GM12878 (cell line): Measurements from ENCODE around the gene MIEF1. TPM values are rescaled to one million over a fixed set of nuclear protein-coding genes. Genes with fewer than 3 reads are reported as not detected.

Source experiments
- ATAC-seq: fragments of 200-7000 bp; cut with Tn5 transposase; 3 replicates; pipeline ENCODE4 v1.9.1; 2020; ENCODE audit warnings: mild to moderate bottlenecking, moderate library complexity
- BruUV-seq: library from RNA; stranded (reverse); fragments of 400-500 nt; replicated peaks from 2 replicates; lab custom pipeline; 2021; lab: Mats Ljungman, UMichigan
- CTCF ChIA-PET: fragments of 300-600 bp; sonication (Branson Sonifier 250); formaldehyde crosslinking; extraction: SDS; loops from one replicate; lab custom pipeline; 2021; ENCODE audit warnings: inconsistent platforms; lab: Yijun Ruan, JAX
- POLR2A ChIA-PET: fragments of 350-600 bp; formaldehyde crosslinking; extraction: SDS; loops from one replicate; lab custom pipeline; 2021; ENCODE audit warnings: inconsistent platforms; lab: Charles Lee
- RAD21 ChIA-PET: fragments of 300-600 bp; sonication (Branson Sonifier 250); formaldehyde crosslinking; loops from one replicate; lab custom pipeline; 2023; ENCODE audit warnings: antibody characterized with exemption; ENCODE audit not compliant: unreplicated experiment; lab: Charles Lee
- SMC1A ChIA-PET: fragments of 300-600 bp; sonication (Branson Sonifier 250); formaldehyde crosslinking; loops from one replicate; lab custom pipeline; 2023; ENCODE audit not compliant: unreplicated experiment, uncharacterized antibody; lab: Charles Lee
- DNase-seq: peaks from one replicate; pipeline ENCODE4 v3.0.0-alpha.2; 2011; ENCODE audit warnings: low read depth, low spot score
- FAIRE-seq: peaks from 3 replicates; lab custom pipeline; 2011; peaks lifted over from hg19 to GRCh38; lab: Jason Lieb, UNC
- H2AFZ ChIP-seq: 2 replicates; pipeline ENCODE4 v1.6.0; 2011; ENCODE audit warnings: low read depth, low read length, control low read depth; ENCODE audit not compliant: control insufficient read depth
- H3K27ac ChIP-seq: 2 replicates; pipeline ENCODE4 v1.5.1; 2011; ENCODE audit warnings: control low read depth; ENCODE audit not compliant: control insufficient read depth, insufficient read depth
- H3K27me3 ChIP-seq, 2 experiments: replicated peaks in 1 of 2; 2 replicates each; pipeline versions ENCODE4 v1.6.0 to v1.6.1; 2011; ENCODE audit warnings: low read length in 1 of 2; ENCODE audit not compliant: control insufficient read depth in 2 of 2, insufficient read depth in 2 of 2
- H3K36me3 ChIP-seq, 2 experiments: 2 replicates each; pipeline ENCODE4 v1.5.1; 2011; ENCODE audit warnings: low read length in 1 of 2; ENCODE audit not compliant: control insufficient read depth in 2 of 2, insufficient read depth in 2 of 2
- H3K4me1 ChIP-seq: 2 replicates; pipeline ENCODE4 v1.6.1; 2011; ENCODE audit warnings: mild to moderate bottlenecking, low read length, moderate library complexity, mixed read lengths; ENCODE audit not compliant: control insufficient read depth, insufficient read depth
- H3K4me2 ChIP-seq: 2 replicates; pipeline ENCODE4 v1.6.0; 2011; ENCODE audit warnings: control low read depth; ENCODE audit not compliant: control insufficient read depth, insufficient read depth
- H3K4me3 ChIP-seq: fragments of 200-600 bp; sonication (generic); 2 replicates; pipeline ENCODE4 v1.5.1; 2016
- H3K79me2 ChIP-seq: 2 replicates; pipeline ENCODE4 v1.6.0; 2011; ENCODE audit warnings: low read length; ENCODE audit not compliant: control insufficient read depth, insufficient read depth
- H3K9ac ChIP-seq: 2 replicates; pipeline ENCODE4 v1.8.0; 2011; ENCODE audit warnings: low read length, control low read depth, mixed read lengths; ENCODE audit not compliant: control insufficient read depth, insufficient read depth
- H3K9me3 ChIP-seq: replicated peaks from 3 replicates; pipeline ENCODE4 v1.5.1; 2011; ENCODE audit warnings: mild to moderate bottlenecking, low read length; ENCODE audit not compliant: control insufficient read depth, insufficient read depth
- H4K20me1 ChIP-seq: 2 replicates; pipeline ENCODE4 v1.6.0; 2011; ENCODE audit not compliant: control insufficient read depth, insufficient read depth
- HSF1 ChIP-seq: fragments of 150-350 bp; IDR thresholded peaks from 2 replicates; pipeline ENCODE4 v1.6.1; 2014; ENCODE audit warnings: mild to moderate bottlenecking, low read depth, low read length
- MYC ChIP-seq: IDR thresholded peaks from 2 replicates; pipeline ENCODE4 v1.6.1; 2011; ENCODE audit warnings: mild to moderate bottlenecking, low read length, moderate library complexity, inconsistent platforms; ENCODE audit not compliant: insufficient read depth, insufficient replicate concordance, insufficient read length, severe bottlenecking
- NR2C2 ChIP-seq: IDR thresholded peaks from 2 replicates; pipeline ENCODE4 v1.6.1; 2011; ENCODE audit warnings: borderline replicate concordance, low read depth; ENCODE audit not compliant: control insufficient read depth, insufficient read length
- NR2F1 ChIP-seq: fragments of 450-650 bp; conservative IDR thresholded peaks from 2 replicates; pipeline ENCODE4 v1.6.1; 2017; ENCODE audit warnings: mild to moderate bottlenecking
- PAX5 ChIP-seq: IDR thresholded peaks from 2 replicates; pipeline ENCODE4 v1.6.1; 2011; ENCODE audit warnings: low read depth, low read length, borderline replicate concordance
- RELA ChIP-seq: fragments of 450-650 bp; IDR thresholded peaks from 2 replicates; pipeline ENCODE4 v1.8.0; 2014; ENCODE audit warnings: borderline replicate concordance; ENCODE audit not compliant: partially characterized antibody
- SMARCA5 ChIP-seq: fragments of 450-650 bp; IDR thresholded peaks from 2 replicates; pipeline ENCODE4 v1.6.1; 2017; ENCODE audit warnings: mild to moderate bottlenecking
- SREBF2 ChIP-seq: IDR thresholded peaks from 2 replicates; pipeline ENCODE4 v1.6.1; 2012; ENCODE audit warnings: mild to moderate bottlenecking, low read length
- SUPT20H ChIP-seq: IDR thresholded peaks from 2 replicates; pipeline ENCODE4 v1.6.1; 2011; ENCODE audit warnings: low read depth, mild to moderate bottlenecking, low read length, moderate library complexity, borderline replicate concordance; ENCODE audit not compliant: control insufficient read depth
- SUZ12 ChIP-seq: fragments of 200-600 bp; sonication (generic); IDR thresholded peaks from one replicate; pipeline ENCODE4 v1.6.1; 2018; ENCODE audit warnings: antibody characterized with exemption, mild to moderate bottlenecking; ENCODE audit not compliant: unreplicated experiment
- ZNF592 ChIP-seq: fragments of 450-650 bp; IDR thresholded peaks from 2 replicates; pipeline ENCODE4 v1.6.1; 2017; ENCODE audit warnings: mild to moderate bottlenecking, moderate library complexity
- ZNF622 ChIP-seq: fragments of 450-650 bp; IDR thresholded peaks from 2 replicates; pipeline ENCODE4 v1.6.1; 2017; ENCODE audit warnings: mild to moderate bottlenecking, inconsistent platforms
- WGBS: methylation state at CpG from one replicate; pipeline ENCODE4 v1.1.6; 2016; ENCODE audit warnings: low lambda C conversion rate; ENCODE audit not compliant: insufficient replicate concordance, insufficient coverage; ENCODE audit errors: missing lambda C conversion rate; 5-methylcytosine and 5-hydroxymethylcytosine counted together
- in situ Hi-C: fragments of 300-500 bp; cut with MboI; formaldehyde crosslinking; loops from 9 replicates; pipeline ENCODE4 v1.14.3; 2018; ENCODE audit warnings: mixed read lengths
- intact Hi-C: fragments of 100-400 bp; cut with micrococcal nuclease; formaldehyde crosslinking; loops from one replicate; pipeline ENCODE4 v1.14.2; 2022; ENCODE audit not compliant: unreplicated experiment
- polyA plus RNA-seq, 11 experiments: library from polyadenylated mRNA; depleted of rRNA in 4 of 11; unstranded in 6 of 11; stranded (reverse) in 5 of 11; fragments of >200 nt; fragmentation: Nextera tagmentation in 4 of 11; fragmentation: Illumina TruSeq in 1 of 11; extraction: Ambion mirVana in 4 of 11; extraction: Trizol in 1 of 11; gene quantifications; 1 replicate in 1 of 11; 2 replicates in 10 of 11; pipeline versions ENCODE4 v1.2.1 to v1.2.3, GENCODE V29; 2011 to 2016; ENCODE audit warnings: inconsistent platforms in 2 of 11, missing spikeins in 2 of 11, low read depth in 1 of 11
- total RNA-seq, 4 experiments: library from RNA; depleted of rRNA in 3 of 4; stranded (reverse); fragments of >200 nt in 3 of 4; fragmentation: Illumina TruSeq in 1 of 4; extraction: Trizol in 1 of 4; gene quantifications; 2 replicates each; pipeline versions ENCODE4 v1.2.1 to v1.2.3, GENCODE V29; 2013 to 2021
- TF ChIP-seq, protein P1 (sequence below): fragments of 450-650 bp; IDR thresholded peaks from 2 replicates; pipeline ENCODE4 v1.6.1; 2016; ENCODE audit warnings: mild to moderate bottlenecking

Gene MIEF1
- total and polyA plus RNA-seq, 10 of the 15 experiments (the other 5 are each of a cell fraction or from before 2014, with no cell fraction given): 12.4 to 52.3 (median 29.3) TPM

GRCh38 chr22:39528080-39528661 lies 26.1 kb downstream of the MIEF1 start (continued):
- TF ChIP-seq PAX5: no peak
- no peak for TF ChIP-seq HSF1
- TF ChIP-seq, protein P1, sequence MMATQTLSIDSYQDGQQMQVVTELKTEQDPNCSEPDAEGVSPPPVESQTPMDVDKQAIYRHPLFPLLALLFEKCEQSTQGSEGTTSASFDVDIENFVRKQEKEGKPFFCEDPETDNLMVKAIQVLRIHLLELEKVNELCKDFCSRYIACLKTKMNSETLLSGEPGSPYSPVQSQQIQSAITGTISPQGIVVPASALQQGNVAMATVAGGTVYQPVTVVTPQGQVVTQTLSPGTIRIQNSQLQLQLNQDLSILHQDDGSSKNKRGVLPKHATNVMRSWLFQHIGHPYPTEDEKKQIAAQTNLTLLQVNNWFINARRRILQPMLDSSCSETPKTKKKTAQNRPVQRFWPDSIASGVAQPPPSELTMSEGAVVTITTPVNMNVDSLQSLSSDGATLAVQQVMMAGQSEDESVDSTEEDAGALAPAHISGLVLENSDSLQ: peak; percentile 87
- TF ChIP-seq SUZ12: no peak

DNA sequence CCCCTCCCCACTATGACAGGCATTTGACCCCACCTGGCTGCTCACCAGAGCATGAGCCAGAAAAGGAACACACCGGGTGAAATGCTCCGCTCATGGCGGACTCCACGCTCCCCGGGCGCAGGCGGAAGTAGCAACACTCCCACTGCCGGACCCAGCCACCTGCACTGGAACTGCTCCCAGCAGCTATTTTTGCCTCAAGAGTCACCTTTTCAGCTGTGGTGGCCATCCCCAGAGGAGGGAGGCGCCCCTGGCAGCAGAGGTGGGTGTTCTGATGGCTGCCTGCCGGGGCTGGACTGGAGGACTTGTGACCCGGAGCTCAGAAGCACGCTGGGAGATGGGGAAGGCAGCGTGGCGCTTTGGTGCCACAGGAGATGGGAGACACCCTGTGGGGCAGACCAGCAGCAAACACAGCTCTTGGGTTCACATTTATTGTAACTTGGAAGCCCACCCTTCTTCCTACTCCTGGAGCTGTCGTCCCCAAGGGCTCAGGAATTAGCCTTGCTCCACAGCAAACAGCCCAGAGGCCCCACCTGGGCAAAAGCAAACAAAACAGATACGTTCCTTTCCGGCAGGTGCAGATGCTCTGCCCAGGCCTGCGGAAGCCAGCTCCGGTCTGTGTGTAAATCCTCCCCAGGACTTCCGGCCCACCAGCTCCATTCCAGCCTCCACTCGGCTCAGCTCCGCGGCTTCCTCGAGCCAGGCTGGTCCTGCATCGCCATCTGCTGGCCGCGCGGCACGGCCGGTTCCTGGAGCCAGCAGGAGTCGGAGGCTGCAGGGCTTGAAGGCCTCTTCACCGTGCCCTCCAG lies 26.8 kb downstream of the MIEF1 start:
- SMC1A ChIA-PET: interaction anchor here (0.8 to 2.9 kb wide), 28 partner anchors 9 to 818 kb away, joined by 3 to 30 read pairs (median 5); partner anchors contain the start of genes ATF4, MIEF1, RPL3 and TAB1
- Histone ChIP-seq H4K20me1 (peaks cover 14% of the 10 kb centered on the region), H3K27ac (peak overlapping the region; percentile 96), H3K36me3 (peaks cover 6 to 10% of the 10 kb centered on the region in 2 experiments; a peak in 3 of 4 replicates), H3K4me2 (peak overlapping the region; percentile 100), H3K4me3 (peak overlapping the region; percentile 99), H3K9me3 (no peaks in the 10 kb centered on the region), H3K4me1 (peaks cover 55% of the 10 kb centered on the region), H3K27me3 (no peaks in the 10 kb centered on the region), H3K79me2 (peaks cover 58% of the 10 kb centered on the region), H2AFZ (peak overlapping the region; percentile 39), H3K9ac (peak overlapping the region; percentile 85)
- in situ Hi-C loops: no loop called here
- FAIRE-seq: peak; percentile 65
- CTCF ChIA-PET: interaction anchor here (0.6 to 17.8 kb wide), 50 partner anchors 8 to 1063 kb away, joined by 3 to 372 read pairs (median 5); partner anchors contain the start of genes ATF4, MIEF1, RPL3 and SYNGR1
- intact Hi-C loops: loop anchor here (1.0 to 2.0 kb wide), 4 partner anchors 36 to 358 kb away; partner anchors contain the start of gene RPL3
- RAD21 ChIA-PET: interaction anchor here (0.7 to 4.7 kb wide), 38 partner anchors 8 to 760 kb away, joined by 3 to 44 read pairs (median 5); partner anchors contain the start of genes ATF4, CBX7, MIEF1 and RPL3
- ATAC-seq: peak; percentile 57
- BruUV-seq: no TSS peak
- DNase-seq: peak; percentile 73
- POLR2A ChIA-PET: interaction anchor here (0.7 to 2.6 kb wide), 17 partner anchors 7 to 380 kb away, joined by 3 to 32 read pairs (median 6); partner anchors contain the start of genes ATF4, MIEF1, RPL3 and TAB1
- WGBS: 1% methylated on average over 32 of the region's 32 CpGs
- TF ChIP-seq ZNF622: no peak
- no peak for TF ChIP-seq SREBF2
- no peak for TF ChIP-seq MYC
- peak; percentile 85 for TF ChIP-seq RELA
- TF ChIP-seq SUPT20H: no peak
- TF ChIP-seq ZNF592: no peak
- no peak for TF ChIP-seq NR2F1
- TF ChIP-seq NR2C2: no peak
- TF ChIP-seq SMARCA5: peak; percentile 97
